GM12878 (cell line): Measurements from ENCODE around the gene SYS1. TPM values are rescaled to one million over a fixed set of nuclear protein-coding genes. Genes with fewer than 3 reads are reported as not detected.

ENCODE experiments used
- ATAC-seq: fragments of 200-7000 bp; cut with Tn5 transposase; 3 replicates; pipeline ENCODE4 v1.9.1; 2020; ENCODE audit warnings: mild to moderate bottlenecking, moderate library complexity
- BruUV-seq: library from RNA; stranded (reverse); fragments of 400-500 nt; replicated peaks from 2 replicates; lab custom pipeline; 2021; lab: Mats Ljungman, UMichigan
- CTCF ChIA-PET: fragments of 300-600 bp; sonication (Branson Sonifier 250); formaldehyde crosslinking; extraction: SDS; loops from one replicate; lab custom pipeline; 2021; ENCODE audit warnings: inconsistent platforms; lab: Yijun Ruan, JAX
- POLR2A ChIA-PET: fragments of 350-600 bp; formaldehyde crosslinking; extraction: SDS; loops from one replicate; lab custom pipeline; 2021; ENCODE audit warnings: inconsistent platforms; lab: Charles Lee
- RAD21 ChIA-PET: fragments of 300-600 bp; sonication (Branson Sonifier 250); formaldehyde crosslinking; loops from one replicate; lab custom pipeline; 2023; ENCODE audit warnings: antibody characterized with exemption; ENCODE audit not compliant: unreplicated experiment; lab: Charles Lee
- SMC1A ChIA-PET: fragments of 300-600 bp; sonication (Branson Sonifier 250); formaldehyde crosslinking; loops from one replicate; lab custom pipeline; 2023; ENCODE audit not compliant: unreplicated experiment, uncharacterized antibody; lab: Charles Lee
- DNase-seq: peaks from one replicate; pipeline ENCODE4 v3.0.0-alpha.2; 2011; ENCODE audit warnings: low read depth, low spot score
- FAIRE-seq: peaks from 3 replicates; lab custom pipeline; 2011; peaks lifted over from hg19 to GRCh38; lab: Jason Lieb, UNC
- H2AFZ ChIP-seq: 2 replicates; pipeline ENCODE4 v1.6.0; 2011; ENCODE audit warnings: low read depth, low read length, control low read depth; ENCODE audit not compliant: control insufficient read depth
- H3K27ac ChIP-seq: 2 replicates; pipeline ENCODE4 v1.5.1; 2011; ENCODE audit warnings: control low read depth; ENCODE audit not compliant: control insufficient read depth, insufficient read depth
- H3K27me3 ChIP-seq, 2 experiments: replicated peaks in 1 of 2; 2 replicates each; pipeline versions ENCODE4 v1.6.0 to v1.6.1; 2011; ENCODE audit warnings: low read length in 1 of 2; ENCODE audit not compliant: control insufficient read depth in 2 of 2, insufficient read depth in 2 of 2
- H3K36me3 ChIP-seq, 2 experiments: 2 replicates each; pipeline ENCODE4 v1.5.1; 2011; ENCODE audit warnings: low read length in 1 of 2; ENCODE audit not compliant: control insufficient read depth in 2 of 2, insufficient read depth in 2 of 2
- H3K4me1 ChIP-seq: 2 replicates; pipeline ENCODE4 v1.6.1; 2011; ENCODE audit warnings: mild to moderate bottlenecking, low read length, moderate library complexity, mixed read lengths; ENCODE audit not compliant: control insufficient read depth, insufficient read depth
- H3K4me2 ChIP-seq: 2 replicates; pipeline ENCODE4 v1.6.0; 2011; ENCODE audit warnings: control low read depth; ENCODE audit not compliant: control insufficient read depth, insufficient read depth
- H3K4me3 ChIP-seq: fragments of 200-600 bp; sonication (generic); 2 replicates; pipeline ENCODE4 v1.5.1; 2016
- H3K79me2 ChIP-seq: 2 replicates; pipeline ENCODE4 v1.6.0; 2011; ENCODE audit warnings: low read length; ENCODE audit not compliant: control insufficient read depth, insufficient read depth
- H3K9ac ChIP-seq: 2 replicates; pipeline ENCODE4 v1.8.0; 2011; ENCODE audit warnings: low read length, control low read depth, mixed read lengths; ENCODE audit not compliant: control insufficient read depth, insufficient read depth
- H3K9me3 ChIP-seq: replicated peaks from 3 replicates; pipeline ENCODE4 v1.5.1; 2011; ENCODE audit warnings: mild to moderate bottlenecking, low read length; ENCODE audit not compliant: control insufficient read depth, insufficient read depth
- H4K20me1 ChIP-seq: 2 replicates; pipeline ENCODE4 v1.6.0; 2011; ENCODE audit not compliant: control insufficient read depth, insufficient read depth
- CBX5 ChIP-seq: sonication (generic); IDR thresholded peaks from 2 replicates; pipeline ENCODE4 v1.6.1; 2016; ENCODE audit warnings: low read depth, moderate library complexity, mild to moderate bottlenecking, inconsistent platforms
- GATAD2B ChIP-seq: fragments of 450-650 bp; conservative IDR thresholded peaks from 2 replicates; pipeline ENCODE4 v1.6.1; 2017; ENCODE audit warnings: low read depth, mild to moderate bottlenecking, moderate library complexity
- ZNF274 ChIP-seq: IDR thresholded peaks from one replicate; pipeline ENCODE4 v1.8.0; 2011; ENCODE audit not compliant: insufficient read length, insufficient read depth
- WGBS: methylation state at CpG from one replicate; pipeline ENCODE4 v1.1.6; 2016; ENCODE audit warnings: low lambda C conversion rate; ENCODE audit not compliant: insufficient replicate concordance, insufficient coverage; ENCODE audit errors: missing lambda C conversion rate; 5-methylcytosine and 5-hydroxymethylcytosine counted together
- in situ Hi-C: fragments of 300-500 bp; cut with MboI; formaldehyde crosslinking; loops from 9 replicates; pipeline ENCODE4 v1.14.3; 2018; ENCODE audit warnings: mixed read lengths
- intact Hi-C: fragments of 100-400 bp; cut with micrococcal nuclease; formaldehyde crosslinking; loops from one replicate; pipeline ENCODE4 v1.14.2; 2022; ENCODE audit not compliant: unreplicated experiment
- polyA plus RNA-seq, 11 experiments: library from polyadenylated mRNA; depleted of rRNA in 4 of 11; unstranded in 6 of 11; stranded (reverse) in 5 of 11; fragments of >200 nt; fragmentation: Nextera tagmentation in 4 of 11; fragmentation: Illumina TruSeq in 1 of 11; extraction: Ambion mirVana in 4 of 11; extraction: Trizol in 1 of 11; gene quantifications; 1 replicate in 1 of 11; 2 replicates in 10 of 11; pipeline versions ENCODE4 v1.2.1 to v1.2.3, GENCODE V29; 2011 to 2016; ENCODE audit warnings: inconsistent platforms in 2 of 11, missing spikeins in 2 of 11, low read depth in 1 of 11
- total RNA-seq, 4 experiments: library from RNA; depleted of rRNA in 3 of 4; stranded (reverse); fragments of >200 nt in 3 of 4; fragmentation: Illumina TruSeq in 1 of 4; extraction: Trizol in 1 of 4; gene quantifications; 2 replicates each; pipeline versions ENCODE4 v1.2.1 to v1.2.3, GENCODE V29; 2013 to 2021
- TF ChIP-seq, protein P1 (sequence below): fragments of 450-650 bp; formaldehyde crosslinking; IDR thresholded peaks from 2 replicates; pipeline ENCODE4 v1.5.0; 2022; ENCODE audit warnings: mild to moderate bottlenecking, missing genetic modification characterization

SYS1 gene
- total and polyA plus RNA-seq, 10 of the 15 experiments (the other 5 are each of a cell fraction or from before 2014, with no cell fraction given) = 5.1 to 22.6 (median 9.3) TPM

DNA sequence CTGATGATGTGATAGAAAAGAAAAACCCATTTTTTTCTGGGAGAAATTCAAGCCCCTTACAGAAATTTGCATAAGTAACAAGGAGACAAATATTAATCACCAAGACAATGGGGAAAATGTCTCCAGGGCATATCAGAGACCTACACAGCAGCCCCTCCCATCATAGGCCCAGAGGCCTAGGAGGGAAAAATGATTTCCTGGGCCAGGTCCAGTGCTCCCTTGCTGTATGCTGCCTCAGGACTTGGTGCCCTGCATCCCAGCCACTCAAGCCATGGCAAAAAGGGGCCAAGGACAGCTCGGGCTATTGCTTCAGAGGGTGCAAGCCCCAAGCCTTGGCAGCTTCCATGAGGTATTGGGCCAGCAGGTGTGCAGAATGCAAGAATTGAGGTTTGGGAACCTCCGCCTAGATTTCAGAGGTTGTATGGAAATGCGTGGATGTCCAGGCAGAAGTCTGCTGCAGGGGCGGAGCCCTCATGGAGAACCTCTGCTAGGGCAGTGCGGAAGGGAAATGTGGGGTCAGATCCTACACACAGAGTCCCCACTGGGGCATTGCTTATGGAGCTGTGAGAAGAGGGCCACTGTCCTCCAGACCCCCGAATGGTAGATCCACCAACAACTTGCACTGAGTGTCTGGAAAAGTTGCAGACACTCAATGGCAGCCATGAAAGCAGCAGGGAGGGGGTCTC lies 37.5 kb downstream of the SYS1 start:
- TF ChIP-seq ZNF274 = no peak
- 0 out of 2 replicates have a peak, but pooled peaks have one; percentile 37 for TF ChIP-seq CBX5
- TF ChIP-seq, protein P1, sequence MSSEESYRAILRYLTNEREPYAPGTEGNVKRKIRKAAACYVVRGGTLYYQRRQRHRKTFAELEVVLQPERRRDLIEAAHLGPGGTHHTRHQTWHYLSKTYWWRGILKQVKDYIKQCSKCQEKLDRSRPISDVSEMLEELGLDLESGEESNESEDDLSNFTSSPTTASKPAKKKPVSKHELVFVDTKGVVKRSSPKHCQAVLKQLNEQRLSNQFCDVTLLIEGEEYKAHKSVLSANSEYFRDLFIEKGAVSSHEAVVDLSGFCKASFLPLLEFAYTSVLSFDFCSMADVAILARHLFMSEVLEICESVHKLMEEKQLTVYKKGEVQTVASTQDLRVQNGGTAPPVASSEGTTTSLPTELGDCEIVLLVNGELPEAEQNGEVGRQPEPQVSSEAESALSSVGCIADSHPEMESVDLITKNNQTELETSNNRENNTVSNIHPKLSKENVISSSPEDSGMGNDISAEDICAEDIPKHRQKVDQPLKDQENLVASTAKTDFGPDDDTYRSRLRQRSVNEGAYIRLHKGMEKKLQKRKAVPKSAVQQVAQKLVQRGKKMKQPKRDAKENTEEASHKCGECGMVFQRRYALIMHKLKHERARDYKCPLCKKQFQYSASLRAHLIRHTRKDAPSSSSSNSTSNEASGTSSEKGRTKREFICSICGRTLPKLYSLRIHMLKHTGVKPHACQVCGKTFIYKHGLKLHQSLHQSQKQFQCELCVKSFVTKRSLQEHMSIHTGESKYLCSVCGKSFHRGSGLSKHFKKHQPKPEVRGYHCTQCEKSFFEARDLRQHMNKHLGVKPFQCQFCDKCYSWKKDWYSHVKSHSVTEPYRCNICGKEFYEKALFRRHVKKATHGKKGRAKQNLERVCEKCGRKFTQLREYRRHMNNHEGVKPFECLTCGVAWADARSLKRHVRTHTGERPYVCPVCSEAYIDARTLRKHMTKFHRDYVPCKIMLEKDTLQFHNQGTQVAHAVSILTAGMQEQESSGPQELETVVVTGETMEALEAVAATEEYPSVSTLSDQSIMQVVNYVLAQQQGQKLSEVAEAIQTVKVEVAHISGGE (CRISPR knock-in tag) = no peak
- TF ChIP-seq GATAD2B = no peak
- Histone ChIP-seq H3K4me1 (no peaks in the 10 kb centered on the region), H3K9ac (no peak overlapping the region), H3K4me3 (no peak overlapping the region), H3K9me3 (peaks cover 15% of the 10 kb centered on the region; the same call in 2 of the 3 replicates), H2AFZ (no peak overlapping the region), H3K36me3 (no peaks in the 10 kb centered on the region), H3K79me2 (no peaks in the 10 kb centered on the region), H4K20me1 (no peaks in the 10 kb centered on the region), H3K27me3 (peaks cover 0 to under 1% of the 10 kb centered on the region in 2 experiments; a peak in 3 of 4 replicates), H3K4me2 (no peak overlapping the region), H3K27ac (no peak overlapping the region)
- ChIA-PET POLR2A (no interaction called here), SMC1A (no interaction called here), CTCF (no interaction called here), RAD21 (no interaction called here)
- no TSS peak for BruUV-seq
- no peak for DNase-seq
- 74% methylated on average over 6 of the region's 6 CpGs for WGBS
- intact Hi-C loops = no loop called here
- ATAC-seq = no peak
- in situ Hi-C loops = no loop called here
- no peak for FAIRE-seq
